H9 (cell line): ENCODE data around the gene AGTPBP1. TPM values are rescaled to one million over a fixed set of nuclear protein-coding genes. Genes with fewer than 3 reads are reported as not detected.

ENCODE experiments used
- DNase-seq: peaks from one replicate; pipeline ENCODE4 v3.0.0-alpha.2; 2017
- H2AFZ ChIP-seq: one replicate; pipeline ENCODE4 v1.6.1; 2013; ENCODE audit warnings: mild to moderate bottlenecking, low read length, control low read depth, moderate library complexity
- H2AK5ac ChIP-seq: 2 replicates; pipeline ENCODE4 v1.6.1; 2013; ENCODE audit warnings: low read length, control low read depth, mixed read lengths; ENCODE audit not compliant: insufficient read length
- H2BK120ac ChIP-seq: one replicate; pipeline ENCODE4 v1.6.1; 2013; ENCODE audit warnings: low read depth, mild to moderate bottlenecking, low read length, control low read depth, inconsistent platforms; ENCODE audit not compliant: poor library complexity, severe bottlenecking
- H2BK12ac ChIP-seq: 2 replicates; pipeline ENCODE4 v1.6.1; 2013; ENCODE audit warnings: low read length, control low read depth, mixed read lengths, low read depth; ENCODE audit not compliant: insufficient read length
- H2BK15ac ChIP-seq: 2 replicates; pipeline ENCODE4 v1.6.1; 2013; ENCODE audit warnings: low read depth, low read length, control low read depth
- H2BK20ac ChIP-seq: one replicate; pipeline ENCODE4 v1.6.1; 2013; ENCODE audit warnings: low read depth, mild to moderate bottlenecking, low read length, control low read depth, inconsistent platforms; ENCODE audit not compliant: poor library complexity, severe bottlenecking
- H2BK5ac ChIP-seq: 2 replicates; pipeline ENCODE4 v1.6.1; 2013; ENCODE audit warnings: low read length, control low read depth, mixed read lengths; ENCODE audit not compliant: insufficient read length
- H3K14ac ChIP-seq: 2 replicates; pipeline ENCODE4 v1.6.1; 2013; ENCODE audit warnings: low read length, control low read depth; ENCODE audit not compliant: insufficient read depth
- H3K18ac ChIP-seq: 2 replicates; pipeline ENCODE4 v1.6.1; 2013; ENCODE audit warnings: low read depth, mild to moderate bottlenecking, mixed read lengths, low read length, control low read depth; ENCODE audit not compliant: insufficient read length
- H3K23ac ChIP-seq: 2 replicates; pipeline ENCODE4 v1.6.1; 2013; ENCODE audit warnings: low read length, control low read depth, mixed read lengths, low read depth; ENCODE audit not compliant: insufficient read length
- H3K23me2 ChIP-seq: 2 replicates; pipeline ENCODE4 v1.6.1; 2013; ENCODE audit warnings: low read depth, mild to moderate bottlenecking, mixed read lengths, low read length, control low read depth; ENCODE audit not compliant: insufficient read length, poor library complexity, severe bottlenecking
- H3K27ac ChIP-seq: 2 replicates; pipeline ENCODE4 v1.5.1; 2013; ENCODE audit warnings: low read length, control low read depth, mixed read lengths, low read depth; ENCODE audit not compliant: insufficient read length
- H3K27me3 ChIP-seq: 2 replicates; pipeline ENCODE4 v1.6.1; 2013; ENCODE audit warnings: low read length, control low read depth, inconsistent platforms; ENCODE audit not compliant: insufficient read depth
- H3K4ac ChIP-seq: 2 replicates; pipeline ENCODE4 v1.6.1; 2013; ENCODE audit warnings: low read depth, mild to moderate bottlenecking, control low read depth, inconsistent platforms, low read length, moderate library complexity
- H3K4me1 ChIP-seq: 2 replicates; pipeline ENCODE4 v1.6.1; 2013; ENCODE audit warnings: low read length, control low read depth, inconsistent platforms; ENCODE audit not compliant: insufficient read depth
- H3K4me2 ChIP-seq: 2 replicates; pipeline ENCODE4 v1.6.1; 2013; ENCODE audit warnings: low read length, control low read depth, mixed read lengths; ENCODE audit not compliant: insufficient read length, insufficient read depth
- H3K56ac ChIP-seq: 2 replicates; pipeline ENCODE4 v1.6.1; 2013; ENCODE audit warnings: low read depth, mild to moderate bottlenecking, mixed read lengths, low read length, control low read depth; ENCODE audit not compliant: insufficient read length
- H3K79me1 ChIP-seq: 2 replicates; pipeline ENCODE4 v1.6.1; 2013; ENCODE audit warnings: low read depth, mild to moderate bottlenecking, moderate library complexity, low read length, control low read depth, inconsistent platforms; ENCODE audit not compliant: insufficient read depth, poor library complexity, severe bottlenecking
- H3K79me2 ChIP-seq: 2 replicates; pipeline ENCODE4 v1.6.1; 2013; ENCODE audit warnings: low read length, control low read depth, inconsistent platforms; ENCODE audit not compliant: insufficient read depth
- H3K9ac ChIP-seq: 2 replicates; pipeline ENCODE4 v1.6.1; 2013; ENCODE audit warnings: low read length, control low read depth, mixed read lengths; ENCODE audit not compliant: insufficient read length; ENCODE audit errors: extremely low read depth
- H3K9me3 ChIP-seq: one replicate; pipeline ENCODE4 v1.6.1; 2013; ENCODE audit warnings: low read depth, low read length, inconsistent platforms; ENCODE audit not compliant: control insufficient read depth
- H3T11ph ChIP-seq: one replicate; pipeline ENCODE4 v1.6.1; 2013; ENCODE audit warnings: mild to moderate bottlenecking, low read length, control low read depth, inconsistent platforms
- H4K20me1 ChIP-seq: one replicate; pipeline ENCODE4 v1.6.1; 2013; ENCODE audit not compliant: control insufficient read depth, insufficient read length, insufficient read depth
- H4K5ac ChIP-seq: 2 replicates; pipeline ENCODE4 v1.6.1; 2013; ENCODE audit warnings: low read depth, mild to moderate bottlenecking, mixed read lengths, low read length, control low read depth; ENCODE audit not compliant: insufficient read length
- H4K8ac ChIP-seq: replicated peaks from 2 replicates; pipeline ENCODE4 v1.6.1; 2013; ENCODE audit warnings: low read length, control low read depth, mixed read lengths, low read depth; ENCODE audit not compliant: insufficient read length
- H4K91ac ChIP-seq: 2 replicates; pipeline ENCODE4 v1.6.1; 2013; ENCODE audit warnings: low read depth, mild to moderate bottlenecking, moderate library complexity, mixed read lengths, low read length, control low read depth; ENCODE audit not compliant: insufficient read length
- H3K27ac Mint-ChIP-seq, 3 experiments: 2 replicates in 2 of 3; 3 replicates in 1 of 3; pipeline ENCODE4 v1.8.0; 2020 to 2021; ENCODE audit warnings: mixed read lengths in 3 of 3, mild to moderate bottlenecking in 1 of 3, moderate library complexity in 1 of 3
- H3K27me3 Mint-ChIP-seq: 2 replicates; pipeline ENCODE4 v1.8.0; 2021; ENCODE audit warnings: low read depth, mild to moderate bottlenecking, moderate library complexity, mixed read lengths
- H3K36me3 Mint-ChIP-seq, 3 experiments: 2 replicates in 2 of 3; 3 replicates in 1 of 3; pipeline ENCODE4 v1.8.0; 2020 to 2021; ENCODE audit warnings: low read depth in 3 of 3, mixed read lengths in 3 of 3; ENCODE audit not compliant: insufficient read depth in 1 of 3
- H3K4me1 Mint-ChIP-seq, 2 experiments: 2 replicates each; pipeline ENCODE4 v1.8.0; 2020; ENCODE audit warnings: mixed read lengths in 2 of 2
- H3K4me3 Mint-ChIP-seq, 2 experiments: 2 replicates in 1 of 2; 3 replicates in 1 of 2; pipeline ENCODE4 v1.8.0; 2020 to 2021; ENCODE audit warnings: mild to moderate bottlenecking in 2 of 2, mixed read lengths in 2 of 2, moderate library complexity in 1 of 2
- H3K9me3 Mint-ChIP-seq, 2 experiments: 2 replicates in 1 of 2; 3 replicates in 1 of 2; pipeline ENCODE4 v1.8.0; 2020; ENCODE audit warnings: mild to moderate bottlenecking in 2 of 2, mixed read lengths in 2 of 2, moderate library complexity in 1 of 2
- WGBS: extraction: QIAGEN DNeasy Blood & Tissue Kit; methylation state at CpG from one replicate; pipeline ENCODE4 v1.1.7; 2013; ENCODE audit warnings: missing lambda C conversion rate, low lambda C conversion rate, mixed read lengths; ENCODE audit not compliant: insufficient read length; ENCODE audit errors: extremely low coverage; 5-methylcytosine and 5-hydroxymethylcytosine counted together
- total RNA-seq: library from RNA; stranded (reverse); gene quantifications from 2 replicates; pipeline ENCODE4 v1.2.1, GENCODE V29; 2021
- TF ChIP-seq, protein P1 (sequence below): fragments of 200-600 bp; sonication (generic); conservative IDR thresholded peaks from 3 replicates; pipeline ENCODE4 v1.8.0; 2021; ENCODE audit warnings: antibody characterized with exemption, mild to moderate bottlenecking

The AGTPBP1 gene
- total RNA-seq, 1 experiment from 2014 or later = 53.1 TPM

DNA sequence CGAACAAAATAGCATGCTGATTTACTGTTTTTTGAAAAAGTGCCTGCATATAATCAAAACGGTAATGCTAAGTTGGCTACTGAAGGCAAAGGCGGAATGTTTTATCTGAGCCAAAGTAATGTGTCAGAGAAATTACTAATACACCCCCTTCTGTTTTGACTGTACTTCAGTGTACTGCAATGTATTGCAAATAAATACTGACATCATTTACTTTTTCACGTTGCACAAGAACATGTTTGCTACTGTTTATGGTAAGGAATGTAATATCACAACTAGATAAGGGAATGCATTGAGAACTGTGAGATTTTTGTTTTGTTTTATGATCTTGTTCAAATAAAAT lies 813 bp upstream of the AGTPBP1 start:
- Histone ChIP-seq H2BK5ac (no peak overlapping the region), H2BK120ac (no peak overlapping the region), H3K23me2 (peaks cover 4% of the 10 kb centered on the region), H3K14ac (no peak overlapping the region), H4K20me1 (no peaks in the 10 kb centered on the region), H4K91ac (no peak overlapping the region), H3K27me3 (no peaks in the 10 kb centered on the region), H4K5ac (no peak overlapping the region), H3K27ac (no peak overlapping the region), H3K9me3 (no peaks in the 10 kb centered on the region), H2AK5ac (no peak overlapping the region), H2BK20ac (no peak overlapping the region), H3K23ac (no peak overlapping the region), H3T11ph (no peak overlapping the region), H3K79me2 (peaks cover 12% of the 10 kb centered on the region; the same call in 1 of the 2 replicates), H2BK15ac (no peak overlapping the region), H3K4me1 (no peaks in the 10 kb centered on the region), H4K8ac (no peak overlapping the region), H2AFZ (no peak overlapping the region), H3K4me2 (peak overlapping the region; percentile 64), H2BK12ac (no peak overlapping the region), H3K9ac (peak overlapping the region; percentile 0), H3K79me1 (no peaks in the 10 kb centered on the region), H3K18ac (no peak overlapping the region), H3K56ac (no peak overlapping the region), H3K4ac (no peak overlapping the region)
- Mint-ChIP-seq H3K4me3 (peak overlapping the region; percentile 83 to 91), H3K4me1 (peaks cover 37 to 40% of the 10 kb centered on the region in 2 experiments), H3K9me3 (no peaks in the 10 kb centered on the region), H3K27ac (peak overlapping the region; percentile 92 to 97 (median 93); a peak in 6 of 7 replicates), H3K36me3 (no peaks in the 10 kb centered on the region; a peak in 1 of 7 replicates), H3K27me3 (no peaks in the 10 kb centered on the region)
- WGBS = no CpG with 5 or more reads among the region's 4 CpGs
- DNase-seq = no peak
- TF ChIP-seq, protein P1, sequence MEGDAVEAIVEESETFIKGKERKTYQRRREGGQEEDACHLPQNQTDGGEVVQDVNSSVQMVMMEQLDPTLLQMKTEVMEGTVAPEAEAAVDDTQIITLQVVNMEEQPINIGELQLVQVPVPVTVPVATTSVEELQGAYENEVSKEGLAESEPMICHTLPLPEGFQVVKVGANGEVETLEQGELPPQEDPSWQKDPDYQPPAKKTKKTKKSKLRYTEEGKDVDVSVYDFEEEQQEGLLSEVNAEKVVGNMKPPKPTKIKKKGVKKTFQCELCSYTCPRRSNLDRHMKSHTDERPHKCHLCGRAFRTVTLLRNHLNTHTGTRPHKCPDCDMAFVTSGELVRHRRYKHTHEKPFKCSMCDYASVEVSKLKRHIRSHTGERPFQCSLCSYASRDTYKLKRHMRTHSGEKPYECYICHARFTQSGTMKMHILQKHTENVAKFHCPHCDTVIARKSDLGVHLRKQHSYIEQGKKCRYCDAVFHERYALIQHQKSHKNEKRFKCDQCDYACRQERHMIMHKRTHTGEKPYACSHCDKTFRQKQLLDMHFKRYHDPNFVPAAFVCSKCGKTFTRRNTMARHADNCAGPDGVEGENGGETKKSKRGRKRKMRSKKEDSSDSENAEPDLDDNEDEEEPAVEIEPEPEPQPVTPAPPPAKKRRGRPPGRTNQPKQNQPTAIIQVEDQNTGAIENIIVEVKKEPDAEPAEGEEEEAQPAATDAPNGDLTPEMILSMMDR = no peak
